HL-60 (cell line): ENCODE data around the gene LRRC46.

Experiments used
- CTCF ChIP-seq: IDR thresholded peaks from one replicate; pipeline ENCODE4 v1.5.1; 2011; ENCODE audit warnings: low read length, control low read depth, inconsistent platforms; ENCODE audit not compliant: insufficient read depth
- GABPA ChIP-seq: IDR thresholded peaks from 2 replicates; pipeline ENCODE4 v1.6.1; 2012; ENCODE audit warnings: low read depth
- POLR2AphosphoS5 ChIP-seq: IDR thresholded peaks from 2 replicates; pipeline ENCODE4 v1.6.1; 2012; ENCODE audit warnings: low read depth
- SPI1 ChIP-seq: IDR thresholded peaks from 2 replicates; pipeline ENCODE4 v1.6.1; 2012; ENCODE audit warnings: low read depth, mild to moderate bottlenecking, borderline replicate concordance

GRCh38 chr17:47870056-47870455 is 38.6 kb downstream of the LRRC46 start:
- TF ChIP-seq CTCF (no peak), GABPA (no peak), SPI1 (no peak), POLR2AphosphoS5 (no peak)
